ENCODE measurements around the gene COPE.

Gene COPE

DNA sequence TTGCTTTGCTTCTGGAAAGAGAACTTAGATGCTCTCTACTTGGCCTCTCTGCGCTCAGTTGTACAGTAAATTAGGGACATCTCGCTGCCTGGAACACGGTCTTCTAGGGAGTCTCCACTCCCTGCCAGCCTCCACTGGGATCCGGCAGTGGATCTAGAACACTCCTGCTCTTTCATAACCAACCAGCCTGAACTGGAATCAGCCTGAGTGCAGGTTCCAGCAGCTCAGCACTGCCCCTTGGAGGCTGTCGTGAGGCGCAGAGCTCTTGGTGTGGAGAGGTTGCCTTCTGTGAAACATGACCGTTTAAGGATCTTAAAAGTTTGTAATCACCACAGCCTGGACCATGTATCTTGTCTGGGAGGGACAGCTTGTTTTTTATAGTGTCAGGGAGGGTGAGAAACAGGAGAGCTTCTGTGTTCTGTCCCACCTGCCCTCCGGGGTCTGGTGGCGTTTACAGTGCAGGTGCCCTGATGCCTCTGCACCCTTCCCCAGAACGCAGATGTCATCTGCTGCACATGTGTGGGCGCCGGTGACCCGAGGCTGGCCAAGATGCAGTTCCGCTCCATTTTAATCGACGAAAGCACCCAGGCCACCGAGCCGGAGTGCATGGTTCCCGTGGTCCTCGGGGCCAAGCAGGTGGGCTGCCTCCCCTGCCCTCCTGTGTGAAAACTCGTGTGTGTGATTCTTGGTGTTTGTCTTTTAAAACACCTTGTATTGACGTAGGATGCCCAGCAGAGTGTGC is 62.6 kb downstream of the COPE start:
- no peak overlapping the region for H3K4me3 ChIP-seq (ENCODE audit: low read length)
- H3K27ac ChIP-seq (ENCODE audit: low read length), result no peak overlapping the region
- H3K27me3 ChIP-seq (ENCODE audit: low read depth, low read length), result no peaks in the 10 kb centered on the region
- peaks cover 14% of the 10 kb centered on the region; the same call in 1 of the 2 replicates for H3K79me2 ChIP-seq (ENCODE audit: low read length)
- no peak overlapping the region for H3K4me2 ChIP-seq (ENCODE audit: low read length)
- H3K9ac ChIP-seq (ENCODE audit: low read length), result no peak overlapping the region
- H3K36me3 ChIP-seq (replicated peaks; ENCODE audit: low read depth, low read length), result peaks cover 87% of the 10 kb centered on the region
- H3K9me3 ChIP-seq (ENCODE audit: insufficient read depth, low read length), result no peaks in the 10 kb centered on the region
- no peak overlapping the region for H2AFZ ChIP-seq (ENCODE audit: low read depth, low read length)
- no peak for TF ChIP-seq EZH2phosphoT487 (IDR thresholded peaks at IDR 0.05; ENCODE audit: low read depth)
- TF ChIP-seq, protein P1, sequence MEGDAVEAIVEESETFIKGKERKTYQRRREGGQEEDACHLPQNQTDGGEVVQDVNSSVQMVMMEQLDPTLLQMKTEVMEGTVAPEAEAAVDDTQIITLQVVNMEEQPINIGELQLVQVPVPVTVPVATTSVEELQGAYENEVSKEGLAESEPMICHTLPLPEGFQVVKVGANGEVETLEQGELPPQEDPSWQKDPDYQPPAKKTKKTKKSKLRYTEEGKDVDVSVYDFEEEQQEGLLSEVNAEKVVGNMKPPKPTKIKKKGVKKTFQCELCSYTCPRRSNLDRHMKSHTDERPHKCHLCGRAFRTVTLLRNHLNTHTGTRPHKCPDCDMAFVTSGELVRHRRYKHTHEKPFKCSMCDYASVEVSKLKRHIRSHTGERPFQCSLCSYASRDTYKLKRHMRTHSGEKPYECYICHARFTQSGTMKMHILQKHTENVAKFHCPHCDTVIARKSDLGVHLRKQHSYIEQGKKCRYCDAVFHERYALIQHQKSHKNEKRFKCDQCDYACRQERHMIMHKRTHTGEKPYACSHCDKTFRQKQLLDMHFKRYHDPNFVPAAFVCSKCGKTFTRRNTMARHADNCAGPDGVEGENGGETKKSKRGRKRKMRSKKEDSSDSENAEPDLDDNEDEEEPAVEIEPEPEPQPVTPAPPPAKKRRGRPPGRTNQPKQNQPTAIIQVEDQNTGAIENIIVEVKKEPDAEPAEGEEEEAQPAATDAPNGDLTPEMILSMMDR (IDR thresholded peaks at IDR 0.05; ENCODE audit: low read depth, low read length), result peak; percentile 37
- peaks cover 13% of the 10 kb centered on the region for H4K20me1 ChIP-seq (ENCODE audit: insufficient read depth, low read length)
- peaks cover 14% of the 10 kb centered on the region for H3K4me1 ChIP-seq (ENCODE audit: low read length)

DNA sequence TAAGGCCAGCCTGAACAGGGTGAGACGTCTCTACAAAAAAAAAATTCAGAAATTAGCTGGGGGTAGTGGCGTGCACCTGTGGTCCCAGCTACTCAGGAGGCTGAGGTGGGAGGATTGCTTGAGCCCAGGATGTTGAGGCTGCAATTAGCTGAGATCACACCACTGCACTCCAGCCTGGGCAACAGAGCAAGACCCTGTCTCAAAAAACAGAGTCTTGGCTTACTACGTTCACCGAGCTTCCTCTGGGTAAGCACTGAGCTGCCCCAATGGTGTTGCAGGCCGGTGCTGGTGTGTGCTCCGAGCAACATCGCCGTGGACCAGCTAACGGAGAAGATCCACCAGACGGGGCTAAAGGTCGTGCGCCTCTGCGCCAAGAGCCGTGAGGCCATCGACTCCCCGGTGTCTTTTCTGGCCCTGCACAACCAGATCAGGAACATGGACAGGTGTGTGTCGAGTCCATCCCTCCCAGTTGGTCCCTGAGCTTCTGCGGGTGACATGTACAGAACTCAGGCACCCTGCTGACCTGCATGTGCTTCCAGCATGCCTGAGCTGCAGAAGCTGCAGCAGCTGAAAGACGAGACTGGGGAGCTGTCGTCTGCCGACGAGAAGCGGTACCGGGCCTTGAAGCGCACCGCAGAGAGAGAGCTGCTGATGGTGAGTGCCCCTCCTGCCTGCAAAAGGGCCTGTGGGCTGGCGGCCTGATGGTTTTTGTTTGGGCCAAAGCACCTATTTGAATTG is 63.4 kb downstream of the COPE start:
- no peak for TF ChIP-seq EZH2phosphoT487 (IDR thresholded peaks at IDR 0.05; ENCODE audit: low read depth)
- TF ChIP-seq, protein P1 (IDR thresholded peaks at IDR 0.05; ENCODE audit: low read depth, low read length), result no peak
- peaks cover 18% of the 10 kb centered on the region for H3K79me2 ChIP-seq (ENCODE audit: low read length)
- H3K4me1 ChIP-seq (ENCODE audit: low read length), result peaks cover 7% of the 10 kb centered on the region
- H3K27ac ChIP-seq (ENCODE audit: low read length), result no peak overlapping the region
- no peaks in the 10 kb centered on the region for H3K27me3 ChIP-seq (ENCODE audit: low read depth, low read length)
- H3K4me2 ChIP-seq (ENCODE audit: low read length), result no peak overlapping the region
- H3K9me3 ChIP-seq (ENCODE audit: insufficient read depth, low read length), result no peaks in the 10 kb centered on the region
- H3K36me3 ChIP-seq (replicated peaks; ENCODE audit: low read depth, low read length), result peaks cover 90% of the 10 kb centered on the region
- peaks cover 18% of the 10 kb centered on the region for H4K20me1 ChIP-seq (ENCODE audit: insufficient read depth, low read length)
- H3K4me3 ChIP-seq (ENCODE audit: low read length), result no peak overlapping the region
- H3K9ac ChIP-seq (ENCODE audit: low read length), result no peak overlapping the region
- no peak overlapping the region for H2AFZ ChIP-seq (ENCODE audit: low read depth, low read length)

DNA sequence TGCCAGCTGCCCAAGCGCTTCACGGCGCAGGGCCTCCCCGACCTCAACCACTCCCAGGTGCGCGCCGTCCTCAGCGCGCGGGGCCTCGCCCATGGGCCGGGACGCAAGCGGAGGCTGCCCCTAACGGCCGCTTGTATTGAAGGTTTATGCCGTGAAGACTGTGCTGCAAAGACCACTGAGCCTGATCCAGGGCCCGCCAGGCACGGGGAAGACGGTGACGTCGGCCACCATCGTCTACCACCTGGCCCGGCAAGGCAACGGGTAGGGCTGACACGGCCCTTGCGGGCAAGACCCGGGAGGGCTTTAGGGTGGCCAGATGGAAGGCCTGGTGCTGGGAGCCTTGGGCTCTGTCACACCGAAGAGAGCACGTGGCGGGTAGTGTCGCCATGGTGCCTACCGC is 64.2 kb downstream of the COPE start:
- Histone ChIP-seq H2AFZ (ENCODE audit: low read depth, low read length) (no peak overlapping the region), H3K4me3 (ENCODE audit: low read length) (no peak overlapping the region), H3K9ac (ENCODE audit: low read length) (no peak overlapping the region), H3K27ac (ENCODE audit: low read length) (no peak overlapping the region), H3K9me3 (ENCODE audit: insufficient read depth, low read length) (no peaks in the 10 kb centered on the region), H3K79me2 (ENCODE audit: low read length) (peaks cover 21% of the 10 kb centered on the region), H4K20me1 (ENCODE audit: insufficient read depth, low read length) (peaks cover 27% of the 10 kb centered on the region), H3K27me3 (ENCODE audit: low read depth, low read length) (no peaks in the 10 kb centered on the region), H3K4me1 (ENCODE audit: low read length) (peaks cover 3% of the 10 kb centered on the region), H3K4me2 (ENCODE audit: low read length) (no peak overlapping the region), H3K36me3 (replicated peaks; ENCODE audit: low read depth, low read length) (peaks cover 90% of the 10 kb centered on the region)
- TF ChIP-seq EZH2phosphoT487 (IDR thresholded peaks at IDR 0.05; ENCODE audit: low read depth), result no peak
- TF ChIP-seq, protein P1 (IDR thresholded peaks at IDR 0.05; ENCODE audit: low read depth, low read length), result no peak

DNA sequence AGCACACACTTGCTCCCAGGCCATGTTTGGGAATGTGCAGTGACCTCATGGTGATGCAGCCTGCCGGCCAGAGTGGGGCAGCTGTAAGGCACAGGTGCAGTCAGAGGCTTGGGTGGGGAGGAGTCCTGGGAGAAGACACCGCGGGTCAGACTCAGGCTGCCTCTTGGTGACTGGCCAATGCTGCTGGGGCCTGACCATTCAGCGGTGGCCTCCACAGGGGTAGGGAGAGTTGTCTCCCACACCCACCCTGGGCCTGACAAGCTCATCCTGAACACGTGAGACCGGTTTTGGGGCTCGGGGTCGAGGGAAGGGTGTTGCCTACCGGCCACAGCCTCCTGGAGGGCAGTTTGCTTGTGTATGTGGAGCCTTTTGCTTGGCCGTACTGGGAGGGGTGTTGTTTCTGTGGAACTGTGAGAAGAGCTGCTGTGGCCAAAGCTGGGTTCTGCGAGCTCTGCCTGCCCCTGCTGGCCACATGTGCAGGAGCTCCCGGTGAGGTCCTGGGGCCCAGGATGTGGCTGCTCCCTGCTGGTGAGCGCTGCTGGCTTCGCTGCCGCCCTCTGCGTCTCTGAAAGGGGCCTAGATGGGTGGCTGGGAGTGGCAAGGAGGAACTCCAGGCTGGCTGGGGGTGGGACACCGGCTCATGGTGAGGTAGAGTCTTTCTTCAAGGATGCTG is 65.3 kb downstream of the COPE start:
- peaks cover 32% of the 10 kb centered on the region for H3K79me2 ChIP-seq (ENCODE audit: low read length)
- H2AFZ ChIP-seq (ENCODE audit: low read depth, low read length), result no peak overlapping the region
- peaks cover 14% of the 10 kb centered on the region for H3K4me1 ChIP-seq (ENCODE audit: low read length)
- no peak overlapping the region for H3K27ac ChIP-seq (ENCODE audit: low read length)
- no peak overlapping the region for H3K4me2 ChIP-seq (ENCODE audit: low read length)
- H3K9ac ChIP-seq (ENCODE audit: low read length), result no peak overlapping the region
- no peak overlapping the region for H3K4me3 ChIP-seq (ENCODE audit: low read length)
- H3K36me3 ChIP-seq (replicated peaks; ENCODE audit: low read depth, low read length), result peaks cover 93% of the 10 kb centered on the region
- TF ChIP-seq, protein P1 (IDR thresholded peaks at IDR 0.05; ENCODE audit: low read depth, low read length), result no peak
- H3K27me3 ChIP-seq (ENCODE audit: low read depth, low read length), result no peaks in the 10 kb centered on the region
- H3K9me3 ChIP-seq (ENCODE audit: insufficient read depth, low read length), result no peaks in the 10 kb centered on the region
- H4K20me1 ChIP-seq (ENCODE audit: insufficient read depth, low read length), result peaks cover 37% of the 10 kb centered on the region

Data from OCI-LY3 (cell line).